Ecto neural progenitor cell (in vitro differentiated cells): Measurements from ENCODE around the gene SRPK1.
"Not testable (repeated sequence)": the region's sequence is repeated elsewhere in the genome, so short reads cannot be mapped to it uniquely, and the experiment has no call there.

Source experiments
- DNase-seq: peaks from one replicate; pipeline ENCODE4 v3.0.0-alpha.2; 2018; ENCODE audit warnings: low spot score

SRPK1 gene

GRCh38 chr6:35920793-35921732 lies at the start of gene SRPK1:
SRPK1 (minus strand) TSS chr6:35921098; CDS start chr6:35921056, 42 bp downstream.
- peak; percentile 96 for DNase-seq

- no peak for DNase-seq
These were observed 49.3 kb upstream of the SRPK1 start for GRCh38 chr6:35970181-35970580.

GRCh38 chr6:35969646-35970045 lies 48.7 kb upstream of the SRPK1 start:
- no peak for DNase-seq

GRCh38 chr6:35968821-35969220 lies 47.9 kb upstream of the SRPK1 start:
- no peak for DNase-seq

- DNase-seq = no peak
These were observed 46.3 kb upstream of the SRPK1 start for GRCh38 chr6:35967076-35967774.

GRCh38 chr6:35962779-35963560 lies 42.1 kb upstream of the SRPK1 start:
- no peak for DNase-seq

- no peak for DNase-seq
These were observed 39.3 kb upstream of the SRPK1 start for GRCh38 chr6:35960187-35960586.

GRCh38 chr6:35955970-35956369 lies 35.1 kb upstream of the SRPK1 start:
- no peak for DNase-seq

GRCh38 chr6:35955521-35955920 lies 34.6 kb upstream of the SRPK1 start:
- DNase-seq = no peak

- no peak for DNase-seq
These were observed 34.2 kb upstream of the SRPK1 start for GRCh38 chr6:35955071-35955470.

GRCh38 chr6:35954333-35954732 lies 33.4 kb upstream of the SRPK1 start:
- DNase-seq = no peak

- no peak for DNase-seq
These were observed 27.8 kb upstream of the SRPK1 start for GRCh38 chr6:35948725-35949124.

- DNase-seq = no peak
These were observed 24.7 kb upstream of the SRPK1 start for GRCh38 chr6:35945650-35946025.

GRCh38 chr6:35943390-35943789 lies 22.5 kb upstream of the SRPK1 start:
- DNase-seq = no peak

- no peak for DNase-seq
These were observed 21.5 kb upstream of the SRPK1 start for GRCh38 chr6:35942355-35942754.

GRCh38 chr6:35941170-35941569 lies 20.3 kb upstream of the SRPK1 start:
- not testable (repeated sequence) for DNase-seq

GRCh38 chr6:35940014-35940413 lies 19.1 kb upstream of the SRPK1 start:
- not testable (repeated sequence) for DNase-seq

- DNase-seq = not testable (repeated sequence)
These were observed 18.4 kb upstream of the SRPK1 start for GRCh38 chr6:35939259-35939658.

GRCh38 chr6:35936681-35937359 lies 15.9 kb upstream of the SRPK1 start:
- no peak for DNase-seq

- no peak for DNase-seq
These were observed 14.6 kb upstream of the SRPK1 start for GRCh38 chr6:35935469-35935868.

GRCh38 chr6:35933844-35934243 lies 12.9 kb upstream of the SRPK1 start:
- no peak for DNase-seq

GRCh38 chr6:35931873-35932272 lies 11.0 kb upstream of the SRPK1 start:
- DNase-seq = not testable (repeated sequence)
